Urothelium cell line (cell line): ENCODE data around the gene STXBP1.
"Not testable (repeated sequence)": the region's sequence is repeated elsewhere in the genome, so short reads cannot be mapped to it uniquely, and the experiment has no call there.

ENCODE experiments used
- DNase-seq: peaks from one replicate; pipeline ENCODE4 v3.0.0; 2011; ENCODE audit warnings: low spot score, mixed read lengths
- FAIRE-seq: peaks from 2 replicates; lab custom pipeline; 2011; peaks lifted over from hg19 to GRCh38; lab: Jason Lieb, UNC

STXBP1 gene

DNA sequence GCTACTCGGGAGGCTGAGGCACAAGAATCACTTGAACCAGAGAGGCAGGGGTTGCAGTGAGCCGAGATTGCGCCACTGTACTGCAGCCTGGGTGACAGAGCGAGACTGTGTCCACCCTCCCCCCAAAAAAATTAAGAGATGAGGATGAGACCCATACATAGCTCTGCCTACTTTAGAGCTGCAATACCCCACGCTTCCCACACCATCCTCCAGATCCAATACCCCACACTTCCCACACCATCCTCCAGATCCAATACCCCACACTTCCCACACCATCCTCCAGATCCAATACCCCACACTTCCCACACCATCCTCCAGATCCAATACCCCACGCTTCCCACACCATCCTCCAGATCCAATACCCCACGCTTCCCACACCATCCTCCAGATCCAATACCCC is 34.9 kb upstream of the STXBP1 start:
- not testable (repeated sequence) for DNase-seq, FAIRE-seq

DNA sequence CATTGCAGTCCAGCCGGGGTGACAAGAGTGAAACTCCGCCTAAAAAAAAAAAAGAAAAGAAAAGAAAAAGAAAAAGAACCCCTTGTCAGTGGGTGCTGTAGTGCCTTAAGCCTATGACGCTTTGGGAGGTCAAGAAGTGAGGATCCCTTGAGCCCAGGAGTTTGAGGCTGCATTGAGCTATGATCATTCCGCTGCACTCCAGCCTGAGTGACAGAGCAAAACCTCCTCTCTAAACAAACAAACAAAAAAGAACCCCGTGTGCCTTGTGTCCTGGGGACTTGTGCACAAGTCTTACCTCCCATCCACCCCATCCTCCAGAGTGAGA is 33.5 kb upstream of the STXBP1 start:
- DNase-seq (no peak), FAIRE-seq (no peak)

DNA sequence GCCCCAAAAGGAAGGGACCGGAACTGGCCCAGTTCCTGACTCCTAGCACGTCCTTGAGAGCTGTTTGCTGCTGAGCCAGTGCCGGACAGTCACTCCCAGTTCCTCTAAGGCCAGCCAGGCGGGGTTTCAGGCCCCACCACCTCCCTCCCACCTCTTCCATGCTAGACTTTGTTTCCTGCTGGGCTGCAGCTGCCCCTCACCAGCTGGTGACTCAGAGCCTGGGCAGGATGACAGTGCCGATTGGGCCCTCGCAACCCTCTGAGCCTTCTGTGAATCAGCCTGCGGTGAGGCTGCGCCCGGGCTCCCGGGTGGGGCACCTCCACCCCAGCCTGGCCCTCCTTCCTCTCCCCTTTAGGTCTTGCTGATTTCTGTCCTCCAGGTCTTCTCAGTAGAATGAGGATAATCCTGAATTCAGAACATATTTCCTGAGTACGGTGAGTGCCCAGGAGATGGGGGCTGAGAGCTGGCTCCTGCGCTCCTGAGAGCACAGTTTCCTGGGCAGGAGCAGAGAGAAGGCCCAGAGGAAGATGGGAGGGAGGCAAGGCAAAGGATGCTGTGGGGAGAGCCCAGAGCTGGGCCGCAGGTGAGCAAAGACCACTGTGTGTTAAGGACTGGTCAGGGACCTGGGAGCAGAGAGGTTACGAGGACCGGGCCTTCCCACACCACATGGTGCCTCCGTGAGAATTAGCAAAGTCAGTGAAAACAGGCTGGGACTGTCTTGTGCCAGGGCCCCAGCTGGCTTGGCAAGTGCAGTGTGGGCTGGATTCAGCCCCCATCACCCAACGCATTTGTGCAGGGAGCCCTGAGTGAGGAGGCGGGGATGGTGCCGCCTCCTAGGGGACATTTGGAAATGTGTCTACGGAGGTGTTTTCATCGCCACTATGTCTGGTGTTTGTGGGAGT is 32.9 kb upstream of the STXBP1 start:
- FAIRE-seq (peak; percentile 88), DNase-seq (peak; percentile 92)

DNA sequence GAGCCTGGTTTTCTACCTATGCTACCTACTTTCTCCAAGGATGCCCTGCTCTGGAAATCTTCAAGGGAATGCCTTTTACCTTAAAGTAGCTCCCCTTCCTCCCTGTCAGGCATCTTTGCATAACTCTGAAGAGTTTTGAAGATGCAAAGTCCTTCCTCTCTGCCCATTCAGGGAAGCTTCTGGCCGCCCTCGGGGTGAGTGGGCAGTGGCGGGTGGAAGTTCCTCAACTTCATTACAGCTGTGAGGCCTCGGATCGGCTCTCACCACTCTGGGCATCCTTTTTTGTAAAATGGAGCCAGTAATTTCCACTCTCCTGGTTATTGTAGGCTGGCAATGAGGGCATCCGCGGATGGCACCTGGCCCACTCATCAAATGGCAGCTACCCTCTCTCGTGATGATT is 31.7 kb upstream of the STXBP1 start:
- DNase-seq, result no peak
- no peak for FAIRE-seq

DNA sequence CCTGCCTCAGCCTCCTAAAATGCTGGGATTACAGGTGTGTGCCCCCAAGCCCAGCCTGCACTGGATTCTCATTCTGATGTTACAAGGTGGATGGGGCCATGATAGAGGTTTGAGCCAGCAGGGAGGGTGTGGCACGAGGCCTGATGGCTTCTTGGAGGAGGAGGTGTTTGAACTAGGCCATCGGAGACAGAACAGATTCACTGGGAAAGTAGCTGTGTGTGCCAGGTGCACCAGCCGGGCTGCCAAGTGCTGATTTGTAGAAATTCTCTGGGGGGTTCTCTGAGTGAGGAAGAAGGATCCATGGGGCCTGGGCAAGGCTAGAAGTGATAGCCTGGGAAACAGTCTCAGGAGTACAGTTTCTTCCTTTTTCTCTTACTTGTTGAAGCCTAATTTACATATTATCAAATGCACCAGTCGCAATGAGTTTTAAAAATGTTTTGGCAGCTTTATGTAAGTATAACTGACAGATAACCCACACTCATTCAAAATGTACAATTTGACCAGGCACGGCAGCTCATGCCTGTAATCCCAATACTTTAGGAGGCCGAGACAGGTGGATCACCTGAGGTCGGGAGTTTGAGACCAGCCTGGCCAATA is 31.1 kb upstream of the STXBP1 start:
- no peak for FAIRE-seq
- no peak for DNase-seq

DNA sequence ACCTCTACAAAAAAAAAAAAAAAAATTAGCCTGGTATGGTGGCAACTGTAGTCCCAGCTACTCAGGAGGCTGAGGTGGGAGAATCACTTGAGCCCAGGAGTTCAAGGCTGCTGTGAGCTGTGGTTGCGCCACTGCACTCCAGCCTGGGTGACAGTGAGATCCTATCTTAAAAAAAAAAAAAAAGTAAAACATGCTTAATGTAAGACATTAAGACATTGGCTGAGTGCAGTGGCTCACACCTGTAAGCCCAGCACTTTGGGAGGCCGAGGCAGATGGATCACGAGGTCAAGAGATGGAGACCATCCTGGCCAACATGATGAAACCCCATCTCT is 27.6 kb upstream of the STXBP1 start:
- not testable (repeated sequence) for DNase-seq, FAIRE-seq

DNA sequence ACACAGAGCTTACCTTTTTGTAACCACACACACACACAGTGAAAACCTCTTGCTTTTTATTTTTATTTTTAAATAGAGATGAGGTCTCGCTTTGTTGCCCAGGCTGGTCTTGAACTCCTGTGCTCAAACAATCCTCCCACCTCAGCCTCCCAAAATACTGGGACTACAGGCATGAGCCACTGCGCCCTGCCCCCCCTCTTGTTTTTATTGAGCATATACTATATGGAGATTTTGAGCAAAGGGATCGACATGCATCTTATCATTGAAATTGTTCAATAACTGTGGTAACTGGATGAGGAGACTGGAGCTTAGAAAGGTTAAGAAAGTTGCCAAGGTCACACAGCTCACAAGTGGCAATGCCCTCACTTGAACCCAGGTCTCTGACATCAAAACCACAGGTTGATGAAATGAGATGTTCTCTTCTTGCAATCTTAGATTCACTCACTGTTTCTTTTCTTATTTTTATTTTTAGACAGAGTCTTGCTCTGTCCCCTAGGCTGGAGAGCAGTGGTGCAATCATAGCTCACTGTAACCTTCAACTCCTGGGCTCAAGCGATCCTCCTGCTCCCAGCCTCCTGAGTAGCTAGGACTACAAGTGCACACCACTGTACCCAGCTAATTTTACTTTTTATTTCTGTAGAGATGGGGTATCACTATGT is 26.8 kb upstream of the STXBP1 start:
- FAIRE-seq (no peak), DNase-seq (no peak)

DNA sequence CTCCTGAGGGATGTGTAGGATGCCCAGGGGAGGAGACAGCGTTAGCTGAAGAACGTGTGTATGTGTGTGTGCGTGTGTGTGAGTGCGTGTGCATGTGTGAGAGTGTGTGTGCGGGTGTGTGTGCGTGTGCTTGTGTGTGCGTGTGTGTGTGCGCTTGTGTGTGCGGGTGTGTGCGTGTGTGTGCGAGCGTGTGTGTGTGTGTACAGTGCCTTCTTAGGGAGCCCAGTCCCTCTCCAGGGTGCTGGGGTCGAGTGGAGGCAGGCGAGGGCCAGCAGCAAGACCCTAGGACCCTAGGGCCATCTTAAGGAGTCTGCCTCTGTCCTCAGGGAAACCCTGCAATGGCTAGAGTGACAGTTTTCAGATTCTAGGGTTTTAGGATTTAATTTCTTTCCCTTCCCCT is 26.0 kb upstream of the STXBP1 start:
- no peak for FAIRE-seq

DNA sequence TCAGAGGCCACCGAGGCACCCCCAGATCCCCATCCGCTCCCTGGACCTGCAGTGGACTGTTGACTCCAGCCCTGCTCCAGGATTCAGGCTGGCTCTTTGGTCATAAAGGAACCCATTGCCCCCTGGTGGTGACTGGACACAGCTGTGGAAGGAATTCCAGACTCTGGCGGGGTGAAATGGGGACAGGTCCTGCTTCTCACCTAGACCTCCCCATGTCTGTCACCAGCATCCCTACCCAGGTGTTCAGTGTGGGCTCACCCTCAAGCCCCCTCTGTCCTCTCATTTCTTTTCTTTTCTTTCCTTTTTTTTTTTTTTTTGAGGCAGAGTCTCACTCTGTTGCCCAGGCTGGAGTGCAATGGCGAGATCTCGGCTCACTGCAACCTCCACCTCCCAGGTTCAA is 25.5 kb upstream of the STXBP1 start:
- FAIRE-seq, result no peak
- DNase-seq, result peak; percentile 65

More for the DNA sequence above, 26.0 kb upstream of the STXBP1 start:
- DNase-seq, result no peak

DNA sequence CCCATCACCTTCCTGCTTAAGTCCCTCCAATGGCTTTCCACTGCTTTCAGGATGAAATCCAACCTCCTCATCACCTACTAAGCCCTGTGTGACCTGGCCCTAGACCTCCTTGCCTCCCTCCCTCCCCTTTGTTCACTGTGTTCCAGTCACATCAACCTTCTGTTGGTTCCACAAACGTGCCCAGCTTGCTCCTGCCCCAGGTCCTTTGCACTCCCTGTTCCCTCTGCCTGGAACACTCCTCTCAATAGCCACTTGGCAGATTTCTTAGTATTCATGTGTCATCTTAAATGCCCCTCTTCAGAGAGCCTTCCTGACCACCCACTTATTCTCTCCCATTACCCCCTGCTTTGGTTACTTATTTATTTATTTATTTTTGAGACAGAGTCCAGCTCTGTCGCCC is 24.1 kb upstream of the STXBP1 start:
- DNase-seq (no peak), FAIRE-seq (no peak)

DNA sequence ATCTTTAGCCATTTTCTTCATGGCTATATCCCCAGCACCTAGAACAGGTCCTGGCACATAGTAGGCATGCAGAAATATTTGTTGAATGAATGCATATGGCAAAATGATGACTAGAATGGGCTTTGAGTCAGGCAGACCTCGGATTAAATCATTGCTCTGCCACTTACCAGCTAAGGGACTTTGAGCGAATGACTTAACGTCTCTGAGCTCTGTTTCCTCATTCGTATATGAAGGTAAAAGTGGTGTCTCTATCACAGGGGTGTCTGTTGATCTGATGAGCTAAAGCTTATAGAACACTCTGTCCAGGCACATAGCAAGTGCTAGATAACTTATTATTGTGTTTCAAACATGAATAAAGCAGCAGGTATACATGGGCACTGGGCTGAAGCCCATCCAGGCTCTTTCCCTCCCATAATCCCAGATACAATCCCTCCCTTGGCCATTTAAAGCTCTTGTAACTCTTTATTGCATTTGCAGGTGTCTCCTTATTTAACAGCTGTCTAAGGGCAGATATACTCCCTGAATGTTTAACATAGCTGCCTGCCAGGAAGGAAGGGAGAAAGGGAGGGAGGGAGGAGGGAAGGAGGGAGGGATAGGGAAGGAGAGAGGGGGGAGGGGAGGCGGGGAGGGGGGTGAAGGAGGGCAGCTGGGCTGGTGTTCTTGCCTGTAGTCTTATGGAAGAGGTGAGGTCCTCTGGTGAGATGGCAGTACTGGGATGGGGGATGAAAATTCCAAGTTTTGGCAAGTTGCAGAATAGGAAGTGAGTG is 23.2 kb upstream of the STXBP1 start:
- DNase-seq (no peak), FAIRE-seq (no peak)

DNA sequence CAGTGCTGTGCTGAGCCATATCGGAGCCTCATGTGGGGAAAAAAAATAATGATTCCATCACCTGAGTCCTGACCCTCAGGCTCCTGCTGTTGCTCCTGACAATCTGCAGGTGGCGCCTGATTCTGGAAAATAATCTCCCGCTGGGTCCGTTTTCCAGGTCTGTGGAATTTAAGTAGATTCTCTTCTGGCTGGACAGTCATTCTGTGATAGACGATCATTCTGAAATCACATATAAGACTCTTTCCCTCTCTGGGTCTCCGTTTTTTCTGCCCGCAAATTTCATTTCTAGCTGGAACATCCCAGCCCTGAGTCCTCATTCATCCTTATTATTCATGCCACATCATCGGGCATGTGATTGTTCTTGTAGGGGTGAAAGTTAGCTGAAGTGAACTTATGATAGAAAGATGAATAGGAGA is 22.1 kb upstream of the STXBP1 start:
- peak; percentile 61 for DNase-seq
- no peak for FAIRE-seq

DNA sequence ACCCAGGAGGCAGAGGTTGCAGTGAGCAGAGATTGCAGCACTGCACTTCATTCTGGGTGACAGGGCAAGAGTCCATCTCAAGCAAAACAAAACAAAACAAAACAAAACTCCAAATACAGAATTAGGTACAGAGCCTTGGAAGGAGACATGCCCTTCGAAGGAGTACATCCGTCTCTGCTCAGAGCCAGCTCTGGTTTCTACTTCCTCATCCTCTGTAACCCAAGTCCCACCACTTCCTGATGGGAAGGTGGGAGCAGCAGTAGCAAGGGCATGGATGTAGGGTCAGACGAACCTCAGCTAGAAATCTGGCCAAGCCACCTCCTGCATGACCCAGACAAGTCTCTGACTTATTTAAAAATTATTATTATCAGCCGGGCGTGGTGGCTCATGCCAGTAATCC is 16.5 kb upstream of the STXBP1 start:
- FAIRE-seq (no peak), DNase-seq (no peak)

DNA sequence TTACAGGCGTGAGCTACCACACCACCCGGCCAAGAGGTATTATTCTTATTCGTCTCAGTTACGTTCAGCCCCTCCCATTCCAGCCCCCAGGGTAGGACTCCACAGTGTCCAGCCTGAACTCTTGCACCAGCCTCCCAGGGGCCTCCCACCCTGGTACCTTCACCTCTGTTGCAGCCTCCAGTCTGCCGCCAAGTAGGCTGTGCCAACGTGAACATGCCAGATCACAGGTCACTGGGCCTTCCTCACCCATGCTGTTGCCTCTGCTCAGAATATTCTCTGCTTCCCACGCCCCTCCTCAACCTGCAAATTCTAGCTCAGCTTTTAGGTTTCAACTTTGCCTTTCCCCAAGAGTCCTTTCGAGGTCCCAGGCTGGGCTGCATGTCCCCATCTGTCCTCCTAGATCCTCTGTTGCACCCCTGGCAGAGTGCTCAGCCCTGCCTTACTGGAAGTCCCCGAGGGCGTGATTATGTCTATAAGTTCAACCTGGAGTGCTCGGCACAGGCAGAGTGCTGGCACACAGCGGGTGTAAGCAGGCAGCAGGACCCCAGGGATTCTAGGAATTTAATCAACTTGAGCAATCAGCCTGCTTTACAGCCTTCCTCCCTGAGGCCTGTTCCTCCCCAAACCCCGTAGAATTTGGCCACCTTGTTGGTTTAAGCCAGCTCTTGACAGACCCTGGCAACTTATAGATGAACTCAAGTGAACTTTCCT is 13.1 kb upstream of the STXBP1 start:
- DNase-seq (no peak), FAIRE-seq (no peak)

DNA sequence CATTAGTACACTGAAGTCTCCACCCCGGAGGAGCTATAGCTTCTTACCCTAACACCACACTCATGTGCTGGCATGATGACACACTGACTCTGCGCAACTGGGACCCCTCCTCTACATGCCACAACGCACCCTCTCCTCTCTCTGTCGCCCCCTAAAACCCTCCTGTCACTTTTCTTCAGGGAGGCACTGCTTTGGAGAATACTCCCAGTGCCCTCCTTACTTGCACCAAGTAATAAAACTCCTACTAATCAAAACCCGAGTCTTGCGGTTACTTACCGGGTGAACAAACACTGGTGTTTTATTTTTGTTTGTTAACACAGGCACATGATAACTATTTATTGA is 12.6 kb upstream of the STXBP1 start:
- FAIRE-seq (no peak), DNase-seq (no peak)

DNA sequence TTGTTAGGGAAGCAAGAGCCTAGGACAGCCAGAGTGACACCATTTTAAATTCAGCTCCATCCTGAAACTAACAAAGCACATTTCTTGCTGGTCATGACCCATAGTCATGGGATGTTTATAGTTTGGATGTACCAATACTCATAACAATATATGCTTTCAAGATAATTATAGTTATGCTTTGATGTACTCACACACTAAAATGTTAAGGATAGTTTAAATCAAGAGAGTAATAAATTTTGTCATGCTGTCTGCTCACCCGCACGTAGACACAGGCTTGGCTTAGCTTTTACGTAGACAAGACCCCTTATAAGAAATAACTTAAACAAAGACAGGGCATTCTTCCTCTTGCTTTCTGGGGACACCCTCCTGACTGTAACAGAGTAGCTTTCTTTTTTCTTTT is 8.9 kb upstream of the STXBP1 start:
- DNase-seq (no peak), FAIRE-seq (no peak)

DNA sequence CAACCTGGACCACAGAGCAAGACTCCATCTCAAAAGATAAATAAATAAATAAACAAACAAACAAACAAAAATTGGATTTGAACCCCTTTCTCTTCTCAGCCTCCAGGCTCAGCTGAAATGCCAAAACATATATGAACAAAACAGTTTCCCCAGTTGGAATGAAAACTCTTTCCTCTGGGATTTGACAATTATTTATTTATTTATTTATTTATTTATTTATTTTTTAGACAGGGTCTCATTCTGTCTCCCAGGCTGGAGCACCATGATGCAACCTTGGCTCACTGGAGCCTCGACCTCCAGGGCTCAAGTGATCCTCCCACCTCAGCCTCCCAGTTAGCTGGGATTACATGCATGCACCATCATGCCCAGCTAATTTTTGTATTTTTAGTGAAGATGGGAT is 6.0 kb upstream of the STXBP1 start:
- DNase-seq (no peak), FAIRE-seq (no peak)

DNA sequence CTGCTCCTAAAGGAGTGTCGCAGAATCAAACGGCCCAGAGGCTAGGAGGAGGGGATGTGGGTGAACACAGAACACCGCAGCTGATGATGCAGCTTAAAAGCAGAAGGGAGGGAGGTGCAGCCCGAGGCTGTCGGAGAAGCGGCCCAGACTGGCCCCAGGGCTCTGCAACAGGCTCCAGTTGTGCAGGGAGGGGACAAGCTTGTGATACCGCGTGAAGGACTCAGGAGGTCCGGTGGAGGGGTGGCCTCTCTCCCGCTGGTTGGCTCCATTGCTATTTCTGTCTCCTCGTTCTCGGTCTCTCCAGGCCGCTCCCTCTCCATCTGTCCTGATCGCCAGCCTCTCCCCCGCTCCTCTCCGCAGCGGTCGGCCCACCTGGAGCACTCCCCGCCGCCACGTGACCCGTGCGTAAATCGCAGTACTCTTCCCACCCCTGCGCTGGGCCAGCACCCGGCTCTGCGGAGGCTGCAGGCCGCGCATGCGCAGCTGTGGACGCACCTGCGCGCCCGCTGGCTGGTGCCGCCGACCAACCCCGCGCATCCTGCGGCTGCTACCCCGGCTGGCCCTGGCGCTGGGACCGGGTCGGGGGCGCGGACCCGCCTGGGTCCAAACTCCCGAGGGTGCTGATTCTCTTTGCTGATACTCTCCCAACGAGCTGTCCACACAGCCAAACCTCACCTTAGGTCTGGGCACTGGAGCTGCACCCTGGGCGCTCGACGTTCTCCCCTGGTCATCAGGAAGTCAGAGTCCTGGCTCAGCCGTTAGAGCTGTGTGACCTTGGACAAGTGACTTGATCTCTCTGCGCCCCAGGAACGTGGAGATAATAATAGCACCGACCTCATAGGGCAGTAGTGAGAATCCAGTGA is 3.7 kb upstream of the STXBP1 start:
- DNase-seq (peak; percentile 89), FAIRE-seq (no peak)

DNA sequence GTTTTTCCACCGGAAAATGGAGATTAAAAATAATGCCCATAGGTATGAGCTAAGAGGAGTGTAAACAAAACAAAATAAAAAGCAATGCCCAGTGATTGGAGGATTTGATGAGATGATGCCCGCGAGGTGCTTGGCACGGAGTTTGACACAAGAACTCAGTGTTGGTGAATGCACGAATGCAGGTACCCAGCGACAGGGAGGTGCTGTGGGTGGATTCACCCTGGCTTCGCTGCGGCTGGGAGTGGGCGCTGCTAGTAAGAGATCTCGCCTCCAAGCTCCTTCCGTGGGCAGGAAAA is 526 bp upstream of the STXBP1 start:
- DNase-seq (no peak), FAIRE-seq (no peak)

DNA sequence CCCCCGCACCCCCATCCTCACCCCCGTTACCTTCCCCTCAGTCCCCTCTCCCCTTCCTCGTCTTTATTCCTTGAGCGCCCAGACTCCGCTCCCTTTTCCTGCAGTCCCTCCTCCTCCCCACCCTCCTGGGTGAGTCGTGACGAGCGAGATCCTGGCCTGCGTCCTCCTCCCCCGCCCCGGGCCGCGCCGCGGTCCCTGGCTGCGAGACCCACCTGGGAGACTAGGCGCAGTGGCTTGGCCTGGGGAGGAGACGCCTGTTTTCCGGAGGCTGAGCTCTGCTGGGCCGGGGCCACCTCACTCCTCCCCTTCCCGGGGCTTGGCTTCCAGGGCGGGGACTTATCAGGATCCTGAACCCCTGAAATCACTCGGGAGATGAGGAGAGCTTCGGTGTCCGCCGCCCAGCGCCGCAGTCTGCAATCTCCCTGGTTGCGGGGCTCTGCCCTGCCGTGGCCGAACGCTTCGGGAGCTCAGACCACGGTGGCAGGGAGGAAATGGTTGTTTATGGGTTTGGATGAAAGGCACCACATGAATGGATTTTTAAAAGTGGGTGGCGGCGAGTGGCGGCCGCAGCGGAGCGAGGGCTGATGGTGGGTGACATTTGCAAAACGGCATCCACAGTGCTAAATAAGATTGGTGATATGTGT is 984 bp downstream of the STXBP1 start:
- FAIRE-seq, result no peak
- DNase-seq, result peak; percentile 62
